Mucosa of stomach (tissue), 1 donor: ENCODE measurements around the gene PROSER3.

Source experiments
- H3K27me3 ChIP-seq: one replicate; pipeline ENCODE4 v1.7.0; 2013; ENCODE audit warnings: mild to moderate bottlenecking, low read length; ENCODE audit not compliant: control insufficient read depth, insufficient read depth
- H3K36me3 ChIP-seq: one replicate; pipeline ENCODE4 v1.7.0; 2013; ENCODE audit warnings: low read length; ENCODE audit not compliant: control insufficient read depth, insufficient read depth
- H3K4me1 ChIP-seq: one replicate; pipeline ENCODE4 v1.7.0; 2013; ENCODE audit warnings: mild to moderate bottlenecking, low read length; ENCODE audit not compliant: control insufficient read depth, insufficient read depth
- H3K4me3 ChIP-seq: one replicate; pipeline ENCODE4 v1.7.0; 2013; ENCODE audit warnings: low read length
- H3K9ac ChIP-seq: one replicate; pipeline ENCODE4 v1.7.0; 2013; ENCODE audit warnings: mild to moderate bottlenecking, low read length, moderate library complexity
- H3K9me3 ChIP-seq: one replicate; pipeline ENCODE4 v1.7.0; 2013; ENCODE audit warnings: mild to moderate bottlenecking, low read length, moderate library complexity; ENCODE audit not compliant: control insufficient read depth
- donor health status: Pancreatic carcinoma.

PROSER3 gene

DNA sequence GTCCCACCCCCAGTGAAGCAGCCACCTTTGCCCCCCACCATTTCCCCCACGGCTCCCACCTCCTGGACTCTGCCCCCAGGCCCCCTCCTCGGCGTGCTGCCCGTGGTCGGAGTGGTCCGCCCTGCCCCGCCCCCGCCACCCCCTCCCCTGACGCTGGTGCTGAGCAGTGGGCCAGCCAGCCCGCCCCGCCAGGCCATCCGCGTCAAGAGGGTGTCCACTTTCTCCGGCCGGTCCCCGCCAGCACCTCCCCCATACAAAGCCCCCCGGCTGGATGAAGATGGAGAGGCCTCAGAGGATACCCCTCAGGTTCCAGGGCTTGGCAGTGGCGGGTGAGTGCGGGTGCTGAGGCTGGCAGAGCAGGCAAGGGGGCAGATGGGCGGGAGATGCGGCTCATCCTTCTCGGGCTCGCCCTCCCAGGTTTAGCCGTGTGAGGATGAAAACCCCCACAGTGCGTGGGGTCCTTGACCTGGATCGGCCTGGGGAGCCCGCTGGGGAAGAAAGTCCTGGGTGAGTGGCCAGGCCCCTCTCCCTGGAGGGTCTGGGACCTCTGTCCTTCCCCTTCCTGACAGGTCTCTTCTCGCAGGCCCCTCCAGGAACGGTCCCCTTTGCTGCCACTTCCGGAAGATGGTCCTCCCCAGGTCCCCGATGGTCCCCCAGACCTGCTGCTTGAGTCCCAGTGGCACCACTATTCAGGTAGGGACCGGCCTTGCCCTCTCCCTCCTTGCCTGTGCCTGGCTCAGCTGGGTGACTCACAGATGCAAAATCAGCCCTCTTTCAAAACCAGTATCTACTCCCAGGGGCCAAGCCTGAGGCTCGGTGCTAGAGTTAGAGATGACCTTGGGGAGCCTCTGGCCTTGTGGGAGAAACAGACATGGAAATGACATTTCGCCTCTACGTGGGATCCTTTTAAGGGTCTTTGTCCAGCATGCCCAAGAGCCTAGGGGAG lies 24.5 kb upstream of the PROSER3 start:
- H3K36me3 ChIP-seq: peaks cover 24% of the 10 kb centered on the region
- H3K4me1 ChIP-seq: peaks cover 9% of the 10 kb centered on the region
- H3K27me3 ChIP-seq: no peaks in the 10 kb centered on the region
- H3K9me3 ChIP-seq: no peaks in the 10 kb centered on the region
- no peak overlapping the region for H3K4me3 ChIP-seq
- no peak overlapping the region for H3K9ac ChIP-seq

GRCh38 chr19:35734273-35734672 lies 23.7 kb upstream of the PROSER3 start:
- Histone ChIP-seq H3K27me3 (no peaks in the 10 kb centered on the region), H3K9me3 (no peaks in the 10 kb centered on the region), H3K9ac (no peak overlapping the region), H3K36me3 (peaks cover 21% of the 10 kb centered on the region), H3K4me1 (peaks cover 9% of the 10 kb centered on the region), H3K4me3 (no peak overlapping the region)

DNA sequence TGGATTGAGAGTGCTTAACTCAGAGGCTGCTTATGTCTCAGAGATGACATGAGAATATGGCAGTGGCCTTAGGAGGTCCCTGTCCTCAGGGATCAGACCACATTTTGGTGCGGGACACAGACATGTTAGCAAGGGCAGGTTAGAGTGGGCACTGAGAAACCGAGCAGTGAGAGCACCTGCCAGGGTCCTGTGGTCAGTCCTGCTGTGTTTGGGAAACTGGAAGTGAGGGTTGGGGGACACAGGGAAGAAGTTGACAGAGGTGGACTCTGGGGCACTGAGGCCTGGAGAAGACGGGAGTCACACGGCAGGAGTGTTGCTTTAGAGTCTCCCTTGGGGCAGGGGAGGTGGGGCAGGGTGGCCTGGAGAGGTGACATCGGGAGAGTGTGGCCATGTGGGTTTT lies 23.1 kb upstream of the PROSER3 start:
- Histone ChIP-seq H3K9ac (no peak overlapping the region), H3K27me3 (no peaks in the 10 kb centered on the region), H3K4me3 (no peak overlapping the region), H3K9me3 (no peaks in the 10 kb centered on the region), H3K4me1 (peaks cover 14% of the 10 kb centered on the region), H3K36me3 (peaks cover 16% of the 10 kb centered on the region)

DNA sequence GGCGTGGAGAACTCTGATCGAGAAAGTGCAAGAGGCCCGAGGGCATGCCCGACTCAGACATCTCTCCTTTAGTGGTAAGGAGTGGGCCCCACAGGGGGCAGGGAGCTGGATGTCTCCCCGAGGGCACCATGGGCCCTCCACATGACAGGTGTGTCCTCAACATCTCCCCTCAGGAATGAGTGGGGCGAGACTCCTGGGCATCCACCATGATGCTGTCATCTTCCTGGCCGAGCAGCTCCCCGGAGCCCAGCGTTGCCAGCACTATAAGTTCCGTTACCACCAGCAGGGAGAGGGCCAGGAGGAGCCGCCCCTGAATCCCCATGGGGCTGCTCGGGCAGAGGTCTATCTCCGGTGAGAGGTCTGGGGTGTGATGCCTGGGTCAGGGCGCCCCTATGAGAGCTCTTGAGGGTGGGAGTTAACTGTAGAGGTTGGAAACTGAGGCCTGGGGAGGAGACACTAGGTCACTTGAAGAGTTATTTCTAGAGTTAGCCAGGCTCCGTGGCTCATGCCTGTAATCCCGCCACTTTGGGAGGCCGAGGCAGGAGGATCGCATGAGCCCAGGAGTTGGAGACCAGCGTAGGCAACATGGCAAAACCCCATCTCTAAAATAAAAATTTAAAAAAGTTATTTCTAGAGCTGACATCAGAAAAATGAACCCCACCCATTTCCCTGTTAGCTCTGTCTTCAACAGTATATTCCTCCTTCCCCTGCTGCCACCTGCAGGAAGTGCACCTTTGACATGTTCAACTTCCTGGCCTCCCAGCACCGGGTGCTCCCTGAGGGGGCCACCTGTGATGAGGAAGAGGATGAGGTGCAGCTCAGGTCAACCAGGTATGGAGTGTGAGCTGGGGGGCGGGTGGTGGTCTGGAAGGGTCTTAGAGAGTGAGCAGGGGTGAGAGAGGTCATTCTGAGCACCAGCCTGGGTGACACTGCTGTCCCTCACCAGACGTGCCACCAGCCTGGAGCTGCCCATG lies 20.8 kb upstream of the PROSER3 start:
- Histone ChIP-seq H3K4me1 (peaks cover 8% of the 10 kb centered on the region), H3K27me3 (no peaks in the 10 kb centered on the region), H3K9me3 (no peaks in the 10 kb centered on the region), H3K4me3 (no peak overlapping the region), H3K9ac (no peak overlapping the region), H3K36me3 (peaks cover 10% of the 10 kb centered on the region)

GRCh38 chr19:35738021-35738886 lies 19.7 kb upstream of the PROSER3 start:
- no peak overlapping the region for H3K9ac ChIP-seq
- no peaks in the 10 kb centered on the region for H3K27me3 ChIP-seq
- H3K9me3 ChIP-seq: no peaks in the 10 kb centered on the region
- H3K4me1 ChIP-seq: peaks cover 8% of the 10 kb centered on the region
- H3K36me3 ChIP-seq: peaks cover 10% of the 10 kb centered on the region
- no peak overlapping the region for H3K4me3 ChIP-seq

DNA sequence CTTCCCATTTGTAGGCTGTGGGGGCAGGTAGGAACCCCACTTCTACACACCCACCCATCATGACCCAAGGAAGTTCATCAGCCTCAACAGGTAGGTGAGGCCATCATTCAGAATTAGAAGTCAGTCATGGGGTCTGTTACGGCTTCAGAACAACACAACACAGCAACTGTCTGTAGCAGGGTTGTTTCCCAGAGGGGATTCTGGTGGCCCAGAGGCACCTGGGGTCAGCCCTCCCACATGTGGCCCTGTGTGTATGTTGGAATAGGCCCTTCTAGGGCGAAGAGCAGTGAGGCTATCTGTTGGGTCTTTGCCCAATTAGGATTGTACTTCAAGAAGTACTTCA lies 19.1 kb upstream of the PROSER3 start:
- peaks cover 11% of the 10 kb centered on the region for H3K4me1 ChIP-seq
- peaks cover 6% of the 10 kb centered on the region for H3K36me3 ChIP-seq
- no peaks in the 10 kb centered on the region for H3K9me3 ChIP-seq
- no peak overlapping the region for H3K4me3 ChIP-seq
- H3K27me3 ChIP-seq: no peaks in the 10 kb centered on the region
- no peak overlapping the region for H3K9ac ChIP-seq

DNA sequence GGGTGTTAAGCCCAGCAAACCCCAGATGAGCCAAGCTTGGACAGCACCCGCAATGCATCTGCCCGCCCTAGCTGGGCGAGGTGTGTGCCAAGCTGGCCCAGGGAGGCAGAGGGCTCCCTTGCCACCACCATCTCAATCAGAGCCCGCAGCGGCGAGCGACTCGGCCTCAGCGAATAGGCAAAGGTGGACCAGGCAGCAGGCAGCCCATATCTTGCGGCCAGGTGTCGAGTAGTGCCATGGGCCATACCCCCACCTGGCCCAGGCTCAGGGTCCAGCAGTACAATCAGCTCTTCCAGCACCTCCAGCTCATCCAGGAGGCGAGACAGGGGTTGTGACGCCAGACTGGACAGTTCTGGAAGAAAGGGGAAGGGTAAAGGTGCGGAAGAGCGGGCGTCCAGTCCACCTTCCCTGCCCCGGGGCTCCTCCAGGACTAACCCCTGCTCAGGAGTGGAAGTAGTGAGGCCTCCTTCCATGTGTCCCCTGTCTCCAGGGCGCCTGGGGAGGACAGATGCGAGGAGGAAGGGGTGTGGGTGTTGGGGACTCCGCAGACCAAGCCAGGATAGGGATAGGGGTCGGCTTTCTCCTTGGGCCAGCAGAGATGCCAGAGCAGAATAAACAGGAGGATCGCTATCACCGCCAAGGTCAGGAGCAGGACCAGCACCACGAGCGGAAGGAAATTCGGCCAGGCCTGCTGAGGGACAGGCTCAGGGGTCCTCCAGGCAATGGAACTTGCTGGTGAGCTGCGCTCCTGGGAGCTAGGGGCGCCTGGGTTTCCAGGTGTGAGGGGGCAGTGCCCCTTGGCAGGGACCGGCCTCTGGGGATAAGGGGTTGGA lies 18.5 kb upstream of the PROSER3 start:
- H3K4me3 ChIP-seq: peak overlapping the region; percentile 69
- H3K9me3 ChIP-seq: no peaks in the 10 kb centered on the region
- H3K27me3 ChIP-seq: no peaks in the 10 kb centered on the region
- peaks cover 17% of the 10 kb centered on the region for H3K4me1 ChIP-seq
- H3K36me3 ChIP-seq: peaks cover 4% of the 10 kb centered on the region
- H3K9ac ChIP-seq: no peak overlapping the region

DNA sequence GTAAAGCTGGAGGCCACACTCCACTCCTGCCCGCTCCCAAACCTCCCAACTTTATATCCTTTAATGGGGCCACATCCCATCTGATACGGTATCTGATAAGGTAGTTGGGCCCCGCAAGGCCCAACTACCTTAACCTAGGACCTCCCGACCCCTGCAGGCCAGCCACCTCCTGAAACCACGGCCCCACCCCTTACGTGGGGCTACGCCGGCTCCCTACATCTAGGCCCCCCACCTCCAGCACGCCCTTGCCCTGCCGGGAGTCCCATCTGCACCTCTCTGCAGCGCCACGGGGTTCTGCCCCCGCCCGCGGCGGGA lies 17.9 kb upstream of the PROSER3 start:
- peaks cover 18% of the 10 kb centered on the region for H3K4me1 ChIP-seq
- no peaks in the 10 kb centered on the region for H3K9me3 ChIP-seq
- H3K27me3 ChIP-seq: no peaks in the 10 kb centered on the region
- peak overlapping the region; percentile 69 for H3K4me3 ChIP-seq
- H3K9ac ChIP-seq: no peak overlapping the region
- H3K36me3 ChIP-seq: peaks cover 4% of the 10 kb centered on the region

- H3K4me1 ChIP-seq: peaks cover 18% of the 10 kb centered on the region
- peaks cover 4% of the 10 kb centered on the region for H3K36me3 ChIP-seq
- H3K9me3 ChIP-seq: no peaks in the 10 kb centered on the region
- H3K4me3 ChIP-seq: peak overlapping the region; percentile 69
- peak overlapping the region; percentile 52 for H3K9ac ChIP-seq
- no peaks in the 10 kb centered on the region for H3K27me3 ChIP-seq
Observed at GRCh38 chr19:35740423-35741202, 17.4 kb upstream of the PROSER3 start.

DNA sequence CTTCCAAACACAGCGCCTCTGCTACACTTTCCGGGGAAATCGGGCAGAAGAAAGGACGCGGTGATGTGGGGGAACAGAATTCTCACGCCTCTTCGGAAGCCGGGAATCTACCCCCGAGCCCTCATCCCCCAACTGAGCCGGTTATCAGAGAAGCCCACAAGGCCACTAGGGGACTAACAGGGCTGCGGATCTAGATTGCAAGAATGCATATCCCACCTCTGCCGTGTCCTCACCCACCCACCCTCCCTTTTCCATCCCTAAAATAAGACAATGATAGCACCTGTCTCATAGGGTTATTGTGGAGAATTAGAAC lies 16.8 kb upstream of the PROSER3 start:
- Histone ChIP-seq H3K4me1 (peaks cover 23% of the 10 kb centered on the region), H3K36me3 (peaks cover 4% of the 10 kb centered on the region), H3K4me3 (peak overlapping the region; percentile 69), H3K9ac (peak overlapping the region; percentile 52), H3K9me3 (no peaks in the 10 kb centered on the region), H3K27me3 (no peaks in the 10 kb centered on the region)
